Kidney (tissue), 14 donors: ENCODE results near the gene ARHGEF7. TPM values are rescaled to one million over a fixed set of nuclear protein-coding genes. Genes with fewer than 3 reads are reported as not detected.

Source experiments
- DNase-seq, 5 donors: peaks; one replicate each; pipeline ENCODE4 v3.0.0-alpha.2; 2013 to 2020
- FAIRE-seq: peaks from 2 replicates; lab custom pipeline; 2012; peaks lifted over from hg19 to GRCh38; lab: Jason Lieb, UNC
- H3K27ac ChIP-seq, 2 donors: one replicate each; pipeline ENCODE4 v1.7.0; 2013; ENCODE audit warnings: low read depth in 2 of 2, low read length in 2 of 2, inconsistent platforms in 1 of 2
- H3K27me3 ChIP-seq: one replicate; pipeline ENCODE4 v1.7.1; 2013; ENCODE audit warnings: low read length, inconsistent platforms; ENCODE audit not compliant: control insufficient read depth, insufficient read depth
- H3K36me3 ChIP-seq, 3 donors: one replicate each; pipeline versions ENCODE4 v1.7.0 to v1.7.1; 2013; ENCODE audit warnings: low read length in 3 of 3, control low read depth in 1 of 3, inconsistent platforms in 1 of 3; ENCODE audit not compliant: insufficient read depth in 3 of 3, control insufficient read depth in 2 of 3
- H3K4me1 ChIP-seq, 3 donors: one replicate each; pipeline versions ENCODE4 v1.7.0 to v1.7.1; 2013; ENCODE audit warnings: low read length in 3 of 3, inconsistent platforms in 1 of 3, low read depth in 1 of 3; ENCODE audit not compliant: control insufficient read depth in 2 of 3, insufficient read depth in 2 of 3
- H3K4me3 ChIP-seq, 3 donors: one replicate each; pipeline versions ENCODE4 v1.7.0 to v1.8.1; 2013; ENCODE audit warnings: low read length in 3 of 3, control low read depth in 1 of 3, inconsistent platforms in 1 of 3
- H3K9ac ChIP-seq, 3 donors: one replicate each; pipeline versions ENCODE4 v1.7.0 to v1.7.1; 2013; ENCODE audit warnings: low read length in 3 of 3, control low read depth in 1 of 3, inconsistent platforms in 1 of 3
- H3K9me3 ChIP-seq, 3 donors: one replicate each; pipeline versions ENCODE4 v1.7.0 to v1.7.1; 2013; ENCODE audit warnings: low read length in 3 of 3, control low read depth in 1 of 3, inconsistent platforms in 1 of 3; ENCODE audit not compliant: control insufficient read depth in 2 of 3, insufficient read depth in 1 of 3
- intact Hi-C: fragments of 100-400 bp; cut with DNase I; formaldehyde crosslinking; loops from one replicate; pipeline ENCODE4 v1.11.1; 2022
- polyA plus RNA-seq: library from polyadenylated mRNA; stranded (reverse); fragments of 350-450 nt; fragmentation: Illumina TruSeq; extraction: RNeasy Lipid Tissue Mini Kit (QIAGEN cat#74804); gene quantifications from one replicate; pipeline ENCODE4 v1.2.3, GENCODE V29; 2014; ENCODE audit warnings: low read depth, low replicate concordance; ENCODE audit not compliant: insufficient read depth
- total RNA-seq: library from RNA; stranded (reverse); fragmentation: NEBNext Ultra II Directional; extraction: Animal tissue kit (Norgen Biotek cat#: 25700); gene quantifications from one replicate; pipeline ENCODE4 v1.2.1, GENCODE V29; 2021
- TF ChIP-seq, protein P1 (sequence below): IDR thresholded peaks from 3 replicates; pipeline ENCODE4 v1.5.1; 2012; ENCODE audit warnings: mild to moderate bottlenecking, moderate library complexity, borderline replicate concordance; ENCODE audit not compliant: insufficient read depth; ENCODE audit errors: extremely low read depth
- donor health status: control.
- donor health status: control.
- donor health status: control.
- donor health status: control.
- donor health status: control.
- donor health status: DM: yes; HTN: yes; CAD: no.
- donor health status: Normal renal cell carcinoma (clear cell type).

ARHGEF7 gene
- total and polyA plus RNA-seq, 2 donors from 2014 or later, result 17.9 to 56.4 TPM

DNA sequence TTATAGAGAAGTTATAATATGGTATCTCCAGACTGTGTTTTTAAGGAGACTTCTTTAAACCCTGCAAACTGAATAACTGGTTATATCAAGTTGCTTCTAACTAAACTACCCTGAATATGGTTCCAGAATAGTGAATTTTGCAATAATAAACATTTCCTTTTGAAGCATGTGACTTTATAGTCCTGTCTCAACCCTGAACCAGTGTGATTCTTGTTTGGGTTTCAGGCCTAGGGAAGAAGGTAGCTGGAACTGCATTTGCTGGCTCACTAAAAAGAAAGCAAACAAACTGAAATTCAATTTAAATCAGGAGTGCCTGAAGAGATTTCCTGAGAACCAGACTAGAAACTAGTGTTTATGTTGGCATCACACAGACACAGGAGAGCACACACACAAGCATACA, 4.9 kb downstream of the ARHGEF7 start:
- no peak overlapping the region for H3K4me3 ChIP-seq
- FAIRE-seq (no peak), DNase-seq (no peak)
- no peak overlapping the region for H3K27ac ChIP-seq
- H3K9ac ChIP-seq, result no peak overlapping the region
- intact Hi-C loops, result no loop called here
- H3K36me3 ChIP-seq, result no peaks in the 10 kb centered on the region
- TF ChIP-seq, protein P1, sequence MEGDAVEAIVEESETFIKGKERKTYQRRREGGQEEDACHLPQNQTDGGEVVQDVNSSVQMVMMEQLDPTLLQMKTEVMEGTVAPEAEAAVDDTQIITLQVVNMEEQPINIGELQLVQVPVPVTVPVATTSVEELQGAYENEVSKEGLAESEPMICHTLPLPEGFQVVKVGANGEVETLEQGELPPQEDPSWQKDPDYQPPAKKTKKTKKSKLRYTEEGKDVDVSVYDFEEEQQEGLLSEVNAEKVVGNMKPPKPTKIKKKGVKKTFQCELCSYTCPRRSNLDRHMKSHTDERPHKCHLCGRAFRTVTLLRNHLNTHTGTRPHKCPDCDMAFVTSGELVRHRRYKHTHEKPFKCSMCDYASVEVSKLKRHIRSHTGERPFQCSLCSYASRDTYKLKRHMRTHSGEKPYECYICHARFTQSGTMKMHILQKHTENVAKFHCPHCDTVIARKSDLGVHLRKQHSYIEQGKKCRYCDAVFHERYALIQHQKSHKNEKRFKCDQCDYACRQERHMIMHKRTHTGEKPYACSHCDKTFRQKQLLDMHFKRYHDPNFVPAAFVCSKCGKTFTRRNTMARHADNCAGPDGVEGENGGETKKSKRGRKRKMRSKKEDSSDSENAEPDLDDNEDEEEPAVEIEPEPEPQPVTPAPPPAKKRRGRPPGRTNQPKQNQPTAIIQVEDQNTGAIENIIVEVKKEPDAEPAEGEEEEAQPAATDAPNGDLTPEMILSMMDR, result no peak
- peaks cover 0 to 11% (median 9%) of the 10 kb centered on the region in 3 donors for H3K4me1 ChIP-seq
- no peaks in the 10 kb centered on the region for H3K9me3 ChIP-seq
- H3K27me3 ChIP-seq, result peaks cover 2% of the 10 kb centered on the region

DNA sequence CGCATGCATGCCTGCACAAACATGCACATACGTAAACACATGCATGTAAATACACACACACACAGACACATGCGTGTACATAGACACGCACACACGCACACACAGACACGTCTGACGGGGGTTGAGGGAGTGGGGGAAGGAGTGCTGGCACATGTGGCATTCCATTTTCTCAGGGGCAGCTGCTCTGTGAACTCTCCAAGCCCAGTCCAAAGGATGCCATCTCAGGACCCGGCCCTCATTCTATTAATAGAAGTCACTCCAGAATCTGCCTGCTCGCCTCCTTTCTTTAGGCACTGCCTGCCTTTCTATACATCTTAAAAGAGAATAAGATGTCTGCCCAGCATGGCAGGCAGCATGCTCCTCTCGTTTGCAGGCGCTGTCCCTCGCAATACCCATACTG, 5.3 kb downstream of the ARHGEF7 start:
- intact Hi-C loops, result no loop called here
- no peaks in the 10 kb centered on the region for H3K36me3 ChIP-seq
- no peak overlapping the region for H3K9ac ChIP-seq
- peaks cover 0 to 11% (median 9%) of the 10 kb centered on the region in 3 donors for H3K4me1 ChIP-seq
- no peak overlapping the region for H3K27ac ChIP-seq
- no peak for DNase-seq
- peaks cover 2% of the 10 kb centered on the region for H3K27me3 ChIP-seq
- TF ChIP-seq, protein P1, result no peak
- FAIRE-seq, result no peak
- no peaks in the 10 kb centered on the region for H3K9me3 ChIP-seq
- H3K4me3 ChIP-seq, result no peak overlapping the region

GRCh38 chr13:111120913-111121312, 5.8 kb downstream of the ARHGEF7 start:
- Histone ChIP-seq H3K36me3 (no peaks in the 10 kb centered on the region), H3K27me3 (peaks cover 2% of the 10 kb centered on the region), H3K27ac (no peak overlapping the region), H3K4me3 (no peak overlapping the region), H3K9me3 (no peaks in the 10 kb centered on the region), H3K9ac (no peak overlapping the region), H3K4me1 (peaks cover 0 to 11% (median 9%) of the 10 kb centered on the region in 3 donors)
- TF ChIP-seq, protein P1, result no peak
- FAIRE-seq, result no peak
- no peak for DNase-seq
- intact Hi-C loops, result no loop called here

DNA sequence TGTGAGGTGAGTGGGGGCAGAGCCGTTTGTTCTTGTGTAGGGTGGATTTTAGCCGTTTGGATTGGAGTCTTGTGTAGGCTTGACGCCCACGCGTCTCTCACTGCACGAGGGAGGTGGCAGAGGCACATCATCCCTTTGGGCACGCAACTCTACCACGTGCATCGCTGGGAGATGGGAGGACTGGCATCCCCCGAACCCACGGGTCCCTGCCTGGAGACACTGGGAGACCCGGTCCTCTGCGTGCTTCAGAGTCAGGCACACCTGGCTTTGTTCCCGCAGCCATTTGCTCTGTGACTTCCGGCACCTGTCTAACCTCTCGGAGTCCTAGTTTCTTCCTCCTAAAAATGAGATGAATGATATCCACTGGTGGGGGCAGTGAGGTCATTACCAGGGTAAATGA, 6.4 kb downstream of the ARHGEF7 start:
- no peak overlapping the region for H3K9ac ChIP-seq
- FAIRE-seq (no peak), DNase-seq (peak in 3 of 5 donors; percentile 35 to 58 (median 45))
- no peaks in the 10 kb centered on the region for H3K36me3 ChIP-seq
- H3K4me3 ChIP-seq, result no peak overlapping the region
- no peak overlapping the region for H3K27ac ChIP-seq
- intact Hi-C loops, result no loop called here
- peaks cover 0 to 11% (median 9%) of the 10 kb centered on the region in 3 donors for H3K4me1 ChIP-seq
- H3K27me3 ChIP-seq, result no peaks in the 10 kb centered on the region
- H3K9me3 ChIP-seq, result no peaks in the 10 kb centered on the region
- TF ChIP-seq, protein P1, result no peak
